HG03442 (cell line): Measurements from ENCODE around the gene CEP20.

Source experiments
- ATAC-seq: cut with Tn5 transposase; IDR thresholded peaks from one replicate; pipeline ENCODE4 v1.9.1; 2021; ENCODE audit warnings: mild to moderate bottlenecking, moderate library complexity; ENCODE audit not compliant: unreplicated experiment

CEP20 gene

DNA sequence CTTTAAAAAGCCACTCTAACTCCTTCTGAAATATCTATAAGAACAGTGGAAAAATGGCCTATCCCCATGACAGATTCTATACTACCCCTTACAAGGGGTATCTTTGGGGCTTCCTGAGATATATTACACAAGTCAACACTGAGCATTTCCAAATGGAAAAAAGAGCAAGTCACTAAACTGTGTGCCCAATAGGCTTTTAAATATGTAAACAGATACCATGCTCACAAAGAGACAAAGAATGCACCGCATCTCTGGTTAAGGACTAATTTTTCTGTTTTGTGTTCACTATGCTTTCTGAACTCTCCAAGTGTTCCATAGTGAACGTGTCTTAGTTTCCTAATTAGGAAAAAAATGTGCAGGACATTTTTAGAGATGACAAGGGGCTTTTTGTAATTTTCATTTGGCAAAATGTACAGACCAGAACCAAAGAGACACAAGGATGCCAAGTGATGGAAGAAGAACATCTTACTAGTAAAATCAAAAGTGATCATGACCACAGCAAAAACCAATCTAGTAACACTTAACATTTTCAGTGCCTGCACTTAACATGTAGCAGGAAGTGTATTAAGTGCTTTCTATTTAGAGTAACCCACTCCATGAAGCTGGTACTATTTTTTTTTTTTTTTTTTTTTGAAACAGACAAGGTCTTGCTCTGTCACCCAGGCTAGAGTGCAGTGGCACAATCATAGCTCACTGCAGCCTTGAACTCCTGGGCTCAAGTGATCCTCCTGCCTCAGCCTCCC is 53.1 kb downstream of the CEP20 start:
- no peak for ATAC-seq

DNA sequence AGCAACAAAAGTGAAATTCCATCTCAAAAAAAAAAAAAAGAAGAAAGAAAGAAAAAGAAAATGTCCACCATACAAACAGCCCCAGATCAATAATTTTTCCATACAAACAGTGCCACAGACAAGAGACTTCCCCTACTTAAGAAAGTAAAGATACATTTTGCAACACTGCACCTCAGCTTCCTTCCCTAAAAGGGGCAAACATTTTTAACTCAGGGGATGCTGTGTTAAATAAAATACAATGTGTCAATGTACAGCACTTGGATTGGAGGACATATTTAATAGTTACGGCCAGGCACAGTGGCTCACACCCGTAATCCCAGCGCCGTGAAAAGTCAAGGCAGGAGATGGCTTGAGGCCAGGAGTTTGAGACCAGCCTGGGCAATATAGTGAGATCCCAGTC is 53.9 kb downstream of the CEP20 start:
- no peak for ATAC-seq

DNA sequence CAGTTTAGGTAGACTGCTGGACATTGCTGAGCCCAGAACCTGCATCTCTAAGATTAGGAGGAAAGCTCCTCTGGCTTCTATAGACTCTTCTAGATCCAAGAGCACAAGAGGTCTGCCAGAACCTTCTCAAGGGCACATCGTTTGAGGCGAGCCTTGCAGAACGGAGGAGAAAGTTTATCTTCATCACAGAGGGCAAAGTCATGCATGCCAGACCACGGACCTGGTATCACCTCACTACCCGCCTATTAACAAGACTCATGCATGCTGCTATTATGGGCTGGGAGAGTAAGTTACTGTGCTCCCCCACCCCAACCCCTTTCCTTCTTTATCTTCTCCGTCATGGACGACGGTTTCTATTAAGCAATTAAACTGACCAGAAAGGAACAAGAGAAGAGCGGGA is 54.9 kb downstream of the CEP20 start:
- ATAC-seq, result no peak

DNA sequence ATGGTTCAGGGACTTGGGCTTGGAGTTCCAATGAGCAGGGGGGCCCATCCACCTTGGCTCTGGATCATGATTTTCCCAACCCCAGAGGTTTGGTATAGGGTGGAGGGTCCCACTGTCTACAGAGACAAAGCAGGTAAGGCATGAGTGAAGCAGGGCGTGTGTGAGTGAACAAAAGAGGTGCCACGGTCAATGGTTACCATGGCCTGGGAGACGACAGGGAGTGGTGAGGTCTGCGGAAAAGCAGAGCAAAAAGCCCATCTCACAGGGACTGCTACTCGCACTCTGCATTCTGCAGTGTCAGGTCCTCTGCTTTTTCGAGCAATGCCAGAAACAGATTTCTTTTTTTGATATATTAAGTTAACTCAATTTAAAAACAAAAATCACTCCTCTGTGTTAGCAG is 56.2 kb downstream of the CEP20 start:
- no peak for ATAC-seq

DNA sequence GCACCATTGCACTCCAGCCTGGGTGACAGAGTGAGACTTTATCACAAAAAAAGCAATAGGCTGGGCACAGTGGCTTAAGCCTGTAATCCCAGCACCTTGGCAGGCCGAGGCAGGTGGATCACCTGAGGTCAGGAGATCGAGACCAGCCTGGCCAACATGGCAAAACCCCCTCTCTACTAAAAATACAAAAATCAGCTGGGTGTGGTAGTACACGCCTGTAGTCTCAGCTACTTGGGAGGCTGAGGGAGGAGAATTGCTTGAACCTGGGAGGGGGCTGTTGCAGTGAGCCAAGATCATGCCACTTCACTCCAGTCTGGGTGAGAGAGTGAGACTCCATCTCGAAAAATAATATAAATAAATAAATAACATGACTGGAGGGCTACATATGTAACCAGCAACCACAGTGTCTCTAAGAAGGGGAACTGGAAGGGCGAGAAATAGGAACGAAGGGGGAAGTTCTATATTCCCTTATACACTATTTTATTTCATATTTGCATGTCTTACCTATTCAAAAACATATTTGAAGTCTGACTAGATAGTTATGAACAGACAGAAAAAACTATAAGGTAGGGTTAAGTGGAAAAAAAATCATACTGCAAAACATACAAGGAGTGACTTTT is 57.5 kb downstream of the CEP20 start:
- no peak for ATAC-seq

DNA sequence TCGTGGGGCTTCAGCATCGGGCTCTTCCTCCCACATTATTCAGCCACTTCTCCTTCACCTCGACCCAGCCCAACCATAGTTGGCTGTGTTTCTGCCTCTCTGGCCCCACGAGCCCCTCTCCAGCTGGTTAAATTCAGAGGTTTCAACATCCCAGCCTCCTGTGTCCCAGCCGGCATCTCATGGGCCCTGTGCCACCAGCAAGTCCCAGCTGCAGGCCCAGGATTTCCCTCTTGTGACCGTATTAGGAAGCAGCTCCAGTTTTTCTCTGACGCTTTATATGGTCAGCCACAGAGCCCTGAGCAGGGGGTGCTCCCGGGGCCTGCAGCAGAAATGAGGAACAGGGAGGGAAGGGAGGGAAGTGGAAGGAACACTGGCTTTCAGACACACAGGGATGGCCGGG is 58.9 kb downstream of the CEP20 start:
- no peak for ATAC-seq

DNA sequence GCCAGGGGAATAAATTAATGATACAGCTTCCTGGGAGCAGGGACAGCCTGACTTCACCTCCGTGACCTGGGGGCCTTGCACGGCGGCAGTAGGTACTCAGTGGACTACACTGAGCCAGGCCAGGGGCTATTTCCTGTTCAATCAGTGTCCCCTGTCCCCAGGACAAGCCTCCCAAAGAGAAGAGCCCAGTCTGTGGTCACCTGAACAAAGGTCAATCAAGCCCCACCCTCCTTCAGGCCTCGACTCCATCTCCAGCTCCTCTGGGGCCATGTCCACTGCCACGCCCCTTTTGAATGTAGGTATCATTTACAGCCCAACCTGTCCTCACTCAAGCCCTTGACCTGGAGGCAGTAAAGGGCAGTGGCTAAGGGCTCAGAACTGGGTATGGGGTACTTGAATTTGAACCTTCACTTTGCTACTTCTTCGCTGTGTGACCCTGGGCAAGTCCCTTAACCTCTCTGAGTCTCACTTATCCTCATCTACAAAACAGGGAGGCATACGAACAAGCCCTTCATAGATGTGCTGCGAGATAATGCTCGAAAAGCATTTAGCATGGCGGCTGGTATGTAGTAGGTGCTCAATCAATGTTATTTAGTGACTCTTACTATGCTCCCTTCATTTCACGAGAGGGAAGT is 60.6 kb downstream of the CEP20 start:
- ATAC-seq, result no peak

DNA sequence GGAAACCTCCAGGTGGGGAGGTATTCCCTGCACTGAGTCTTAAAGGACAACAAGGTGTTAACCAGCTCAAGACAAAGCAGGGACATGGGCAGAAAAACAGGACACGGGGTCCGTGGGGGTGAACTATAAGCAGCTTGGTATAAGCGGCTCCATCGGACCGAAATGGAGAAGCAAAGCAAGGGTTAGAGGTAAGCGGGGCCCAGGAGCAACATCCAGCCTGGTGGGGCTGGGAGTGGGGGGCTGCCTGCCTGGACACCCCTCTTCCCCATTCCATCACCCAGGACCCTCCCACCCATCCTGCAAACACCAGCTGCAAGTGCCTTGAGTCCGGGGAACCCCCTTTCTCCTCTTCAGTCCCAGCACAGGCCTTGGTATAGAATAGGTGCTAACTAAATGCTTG is 61.1 kb downstream of the CEP20 start:
- no peak for ATAC-seq

DNA sequence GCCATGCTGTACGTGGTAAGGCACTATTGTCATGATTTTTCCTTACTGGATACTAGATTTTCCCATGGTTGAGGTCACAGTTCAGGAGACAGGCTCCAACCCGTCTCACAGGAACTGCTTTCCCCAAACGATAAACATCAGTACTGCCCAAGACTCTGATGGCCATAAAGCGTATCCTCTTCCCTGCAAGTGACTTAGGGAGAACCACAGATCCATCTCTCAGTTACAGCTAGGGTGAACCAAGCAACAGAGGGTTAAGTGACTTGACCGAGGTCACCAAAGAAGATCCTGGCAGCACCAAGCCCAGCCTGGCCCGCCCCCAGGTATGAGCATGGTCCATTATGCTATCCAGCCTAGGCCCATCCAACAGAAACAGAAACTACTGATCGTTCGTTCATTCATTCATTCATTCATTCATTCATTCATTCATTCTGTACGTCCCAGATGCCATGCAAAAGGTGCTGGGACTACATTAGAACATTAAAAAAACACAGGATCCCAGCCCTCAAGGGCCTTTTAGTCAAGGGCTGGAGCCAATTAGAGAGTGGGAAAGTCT is 62.6 kb downstream of the CEP20 start:
- ATAC-seq, result no peak

DNA sequence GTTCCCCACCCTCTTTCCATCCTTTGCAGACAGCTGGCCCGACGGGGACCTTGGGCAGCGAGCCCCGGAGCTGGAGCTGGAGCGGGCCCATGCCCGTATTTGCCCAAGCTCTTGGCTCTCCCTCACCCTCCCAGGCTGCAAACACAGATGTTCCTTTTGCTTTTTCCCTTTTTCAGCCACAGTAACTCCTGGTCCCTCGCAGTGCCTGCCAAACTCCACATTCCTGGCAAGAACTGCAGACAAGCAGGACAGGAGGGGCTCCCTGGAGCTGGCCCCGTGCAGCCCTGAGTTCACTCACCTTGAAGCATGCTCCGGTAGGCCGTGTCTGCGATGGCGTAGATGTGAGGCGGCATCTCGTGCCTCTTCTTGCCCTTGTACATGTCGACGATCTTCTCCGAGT is 65.4 kb downstream of the CEP20 start:
- no peak for ATAC-seq

DNA sequence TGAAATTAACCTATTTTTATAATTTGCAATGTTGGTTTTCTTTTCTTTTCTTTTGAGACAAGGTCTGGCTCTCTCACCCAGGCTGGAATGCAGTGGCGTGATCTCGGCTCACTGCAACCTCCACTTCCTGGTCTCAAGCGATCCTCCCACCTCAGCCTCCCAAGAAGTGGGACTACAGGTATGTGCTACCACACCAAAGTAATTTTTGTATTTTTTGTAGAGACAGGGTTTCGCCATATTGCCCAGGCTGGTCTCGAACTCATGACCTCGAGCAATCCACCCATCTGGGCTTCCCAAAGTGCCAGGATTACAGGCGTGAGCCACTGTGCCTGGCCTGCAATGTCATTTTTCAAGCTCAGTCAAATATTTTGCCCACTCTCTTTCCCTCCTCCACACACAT is 67.6 kb downstream of the CEP20 start:
- no peak for ATAC-seq

DNA sequence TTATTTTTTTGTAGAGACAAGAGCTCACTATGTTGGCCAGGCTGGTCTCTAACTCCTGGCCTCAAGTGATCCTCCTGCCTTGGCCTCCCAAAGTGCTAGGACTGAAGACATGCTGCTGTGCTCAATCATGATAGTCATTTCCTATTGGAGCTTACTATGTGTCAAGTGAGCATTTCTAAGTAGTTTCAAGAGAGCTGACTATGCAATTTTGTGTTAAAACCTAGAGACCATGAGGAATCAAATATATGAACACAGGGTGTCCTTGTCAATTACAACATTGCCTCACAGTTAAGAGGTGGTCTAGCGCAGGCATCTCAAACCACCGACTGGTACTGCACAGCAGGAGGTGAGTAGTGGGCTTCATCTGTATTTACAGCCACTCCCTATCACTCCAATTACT is 69.4 kb downstream of the CEP20 start:
- no peak for ATAC-seq

DNA sequence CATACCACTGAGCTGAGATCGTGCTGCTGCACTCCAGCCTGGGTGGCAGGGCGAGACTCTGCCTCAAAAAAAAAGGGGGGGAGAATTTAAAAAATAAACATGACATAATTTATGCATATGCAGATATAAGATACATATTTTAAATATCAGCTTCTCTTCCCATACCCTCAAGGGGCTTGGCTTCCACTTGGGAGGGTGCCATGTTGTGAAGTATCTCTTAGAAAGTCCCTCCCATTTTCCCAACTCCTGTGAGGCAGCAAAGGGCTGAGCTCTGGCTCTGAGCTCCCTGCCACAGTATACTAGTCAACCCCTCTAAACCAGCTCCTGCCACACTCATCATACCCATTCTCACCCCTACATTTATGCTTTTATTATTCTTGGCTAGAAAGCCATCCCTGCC is 71.0 kb downstream of the CEP20 start:
- no peak for ATAC-seq

DNA sequence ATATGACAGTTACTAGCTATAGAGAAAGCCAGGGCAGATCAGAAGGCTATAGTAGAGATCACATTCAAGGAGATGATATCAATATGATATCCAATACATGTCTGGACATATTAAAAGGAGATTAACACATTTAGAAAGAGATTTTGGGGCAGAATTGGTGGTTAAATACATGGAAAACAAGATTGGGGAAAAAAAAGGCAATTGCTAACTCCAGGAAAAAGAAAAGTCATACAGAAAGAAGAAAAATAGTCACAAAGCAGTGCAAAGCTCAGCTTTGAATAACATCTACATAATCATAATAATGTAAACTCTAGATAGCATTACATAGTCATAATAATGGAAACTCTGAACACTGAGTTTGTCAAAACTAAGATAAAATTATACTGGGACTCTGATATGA is 72.2 kb downstream of the CEP20 start:
- no peak for ATAC-seq
